NCI-H2196 (cell line): ENCODE data around the gene MTG1.

Source experiments
- DNase-seq: peaks from one replicate; lab custom pipeline; 2025; ENCODE audit not compliant: unreplicated experiment; lab: John Stamatoyannopoulos, UW

MTG1 gene

GRCh38 chr10:133394064-133394663, at the start of gene MTG1:
TSS of gene MTG1 (plus strand) at chr10:133394157. CDS start at chr10:133394221, 64 bp downstream.
- peak; percentile 90 for DNase-seq

- DNase-seq = no peak
Measured at GRCh38 chr10:133344236-133344635, 49.7 kb upstream of the MTG1 start.

GRCh38 chr10:133346413-133346812, 47.5 kb upstream of the MTG1 start:
- DNase-seq = no peak

GRCh38 chr10:133347710-133348517, 46.0 kb upstream of the MTG1 start:
- DNase-seq = no peak

GRCh38 chr10:133349160-133349568, 44.8 kb upstream of the MTG1 start:
- DNase-seq = no peak

GRCh38 chr10:133349577-133350011, 44.4 kb upstream of the MTG1 start:
- DNase-seq = no peak

- no peak for DNase-seq
Measured at GRCh38 chr10:133350283-133350949, 43.5 kb upstream of the MTG1 start.

- DNase-seq = no peak
Measured at GRCh38 chr10:133350950-133351329, 43.0 kb upstream of the MTG1 start.

- DNase-seq = no peak
Measured at GRCh38 chr10:133351408-133352318, 42.3 kb upstream of the MTG1 start.

GRCh38 chr10:133353202-133353959, 40.6 kb upstream of the MTG1 start:
- DNase-seq = no peak

GRCh38 chr10:133353988-133354605, 39.9 kb upstream of the MTG1 start:
- no peak for DNase-seq

GRCh38 chr10:133354672-133355240, 39.2 kb upstream of the MTG1 start:
- no peak for DNase-seq

- DNase-seq = no peak
Measured at GRCh38 chr10:133355266-133355665, 38.7 kb upstream of the MTG1 start.

- DNase-seq = no peak
Measured at GRCh38 chr10:133355991-133356390, 38.0 kb upstream of the MTG1 start.

GRCh38 chr10:133356549-133357284, 37.2 kb upstream of the MTG1 start:
- DNase-seq = no peak

- DNase-seq = peak; percentile 7
Measured at GRCh38 chr10:133357285-133358161, 36.4 kb upstream of the MTG1 start, which contains the start of gene FUOM. TSS of gene FUOM (minus strand) at chr10:133358019. CDS start at chr10:133358007, 12 bp downstream.

- DNase-seq = no peak
Measured at GRCh38 chr10:133358162-133358924, 35.6 kb upstream of the MTG1 start.
